DOHH2 (cell line): ENCODE measurements around the gene IL23R.

Experiments
- EZH2phosphoT487 ChIP-seq: fragments of 200-600 bp; sonication (generic); IDR thresholded peaks from 2 replicates; pipeline ENCODE4 v1.6.1; 2017; ENCODE audit warnings: borderline replicate concordance, mild to moderate bottlenecking, antibody characterized with exemption, low read length, moderate library complexity, mixed read lengths
- TF ChIP-seq, protein P1 (sequence below): fragments of 200-600 bp; sonication (generic); IDR thresholded peaks from one replicate; pipeline ENCODE4 v1.5.1; 2014; ENCODE audit warnings: antibody characterized with exemption, mild to moderate bottlenecking, low read depth, low read length; ENCODE audit not compliant: poor library complexity, severe bottlenecking

- TF ChIP-seq, protein P1, sequence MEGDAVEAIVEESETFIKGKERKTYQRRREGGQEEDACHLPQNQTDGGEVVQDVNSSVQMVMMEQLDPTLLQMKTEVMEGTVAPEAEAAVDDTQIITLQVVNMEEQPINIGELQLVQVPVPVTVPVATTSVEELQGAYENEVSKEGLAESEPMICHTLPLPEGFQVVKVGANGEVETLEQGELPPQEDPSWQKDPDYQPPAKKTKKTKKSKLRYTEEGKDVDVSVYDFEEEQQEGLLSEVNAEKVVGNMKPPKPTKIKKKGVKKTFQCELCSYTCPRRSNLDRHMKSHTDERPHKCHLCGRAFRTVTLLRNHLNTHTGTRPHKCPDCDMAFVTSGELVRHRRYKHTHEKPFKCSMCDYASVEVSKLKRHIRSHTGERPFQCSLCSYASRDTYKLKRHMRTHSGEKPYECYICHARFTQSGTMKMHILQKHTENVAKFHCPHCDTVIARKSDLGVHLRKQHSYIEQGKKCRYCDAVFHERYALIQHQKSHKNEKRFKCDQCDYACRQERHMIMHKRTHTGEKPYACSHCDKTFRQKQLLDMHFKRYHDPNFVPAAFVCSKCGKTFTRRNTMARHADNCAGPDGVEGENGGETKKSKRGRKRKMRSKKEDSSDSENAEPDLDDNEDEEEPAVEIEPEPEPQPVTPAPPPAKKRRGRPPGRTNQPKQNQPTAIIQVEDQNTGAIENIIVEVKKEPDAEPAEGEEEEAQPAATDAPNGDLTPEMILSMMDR = no peak
- TF ChIP-seq EZH2phosphoT487 = no peak
Observed at GRCh38 chr1:67213948-67214347, 47.7 kb downstream of the IL23R start.
